GM21786 (cell line): Measurements from ENCODE around the gene QRICH2.
"Not testable (repeated sequence)": the region's sequence is repeated elsewhere in the genome, so short reads cannot be mapped to it uniquely, and the experiment has no call there.

Source experiments
- ATAC-seq: cut with Tn5 transposase; IDR thresholded peaks from one replicate; pipeline ENCODE4 v1.9.1; 2021; ENCODE audit not compliant: unreplicated experiment

QRICH2 gene

GRCh38 chr17:76268015-76268749 lies 39.9 kb downstream of the QRICH2 start:
- ATAC-seq: no peak

GRCh38 chr17:76267581-76268001 lies 40.5 kb downstream of the QRICH2 start:
- not testable (repeated sequence) for ATAC-seq

GRCh38 chr17:76267051-76267576 lies 41.0 kb downstream of the QRICH2 start:
- ATAC-seq: no peak

- no peak for ATAC-seq
These were observed 41.7 kb downstream of the QRICH2 start for GRCh38 chr17:76266244-76266938.

GRCh38 chr17:76265624-76266243 lies 42.3 kb downstream of the QRICH2 start:
- no peak for ATAC-seq

GRCh38 chr17:76264755-76265623 lies 43.1 kb downstream of the QRICH2 start, which contains the start of gene UBALD2:
UBALD2 (plus strand) TSS chr17:76265348; CDS start chr17:76265506, 158 bp downstream.
- peak; percentile 63 for ATAC-seq

GRCh38 chr17:76264425-76264754 lies 43.7 kb downstream of the QRICH2 start:
- ATAC-seq: no peak

GRCh38 chr17:76263896-76264295 lies 44.2 kb downstream of the QRICH2 start:
- ATAC-seq: no peak

GRCh38 chr17:76262732-76263344 lies 45.2 kb downstream of the QRICH2 start:
- ATAC-seq: no peak

- ATAC-seq: no peak
These were observed 46.5 kb downstream of the QRICH2 start for GRCh38 chr17:76261421-76262215.

- no peak for ATAC-seq
These were observed 47.4 kb downstream of the QRICH2 start for GRCh38 chr17:76260669-76261068.

- ATAC-seq: no peak
These were observed 47.9 kb downstream of the QRICH2 start for GRCh38 chr17:76260220-76260619.

- ATAC-seq: not testable (repeated sequence)
These were observed 51.5 kb downstream of the QRICH2 start for GRCh38 chr17:76256430-76257050.

GRCh38 chr17:76255801-76256429 lies 52.2 kb downstream of the QRICH2 start:
- no peak for ATAC-seq

GRCh38 chr17:76254275-76254674 lies 53.8 kb downstream of the QRICH2 start:
- no peak for ATAC-seq

GRCh38 chr17:76253841-76254240 lies 54.2 kb downstream of the QRICH2 start:
- no peak for ATAC-seq

GRCh38 chr17:76252967-76253766 lies 54.9 kb downstream of the QRICH2 start:
- not testable (repeated sequence) for ATAC-seq
